IPS-20b (cell line): ENCODE measurements around the gene DNAJB8.

Experiments
- H3K27ac ChIP-seq: one replicate; pipeline ENCODE4 v1.5.1; 2013; ENCODE audit warnings: low read length
- H3K27me3 ChIP-seq: 2 replicates; pipeline ENCODE4 v1.6.1; 2013; ENCODE audit warnings: mild to moderate bottlenecking, low read length, inconsistent platforms; ENCODE audit not compliant: insufficient read depth
- H3K36me3 ChIP-seq: 2 replicates; pipeline ENCODE4 v1.6.1; 2013; ENCODE audit warnings: low read depth, mild to moderate bottlenecking, inconsistent platforms, low read length, moderate library complexity; ENCODE audit not compliant: insufficient read depth
- H3K4me1 ChIP-seq: 2 replicates; pipeline ENCODE4 v1.6.1; 2013; ENCODE audit warnings: mild to moderate bottlenecking, control low read depth, inconsistent platforms, low read length, moderate library complexity; ENCODE audit not compliant: insufficient read depth
- H3K4me3 ChIP-seq: 2 replicates; pipeline ENCODE4 v1.5.1; 2013; ENCODE audit warnings: mild to moderate bottlenecking, low read length, inconsistent platforms
- H3K9ac ChIP-seq: 2 replicates; pipeline ENCODE4 v1.6.1; 2013; ENCODE audit warnings: low read depth, mild to moderate bottlenecking, inconsistent platforms, low read length, moderate library complexity
- H3K9me3 ChIP-seq: 2 replicates; pipeline ENCODE4 v1.6.1; 2013; ENCODE audit warnings: mild to moderate bottlenecking, low read depth, low read length, inconsistent platforms; ENCODE audit not compliant: insufficient read depth

The DNAJB8 gene

DNA sequence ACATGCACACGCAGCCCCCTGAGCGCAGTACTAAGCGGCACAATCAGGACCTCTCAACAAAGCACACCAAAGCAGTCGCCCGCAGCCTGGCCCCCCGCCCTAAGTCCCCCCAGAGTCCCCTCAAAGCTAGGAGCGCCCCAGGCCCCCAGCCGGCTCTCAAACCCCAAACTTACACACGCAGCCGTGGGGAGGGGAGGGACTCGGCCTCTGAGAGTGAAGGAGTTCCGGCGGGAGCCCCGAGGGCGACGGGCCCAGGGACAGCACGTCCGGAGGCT, 20.8 kb upstream of the DNAJB8 start:
- Histone ChIP-seq H3K27me3 (peaks cover 100% of the 10 kb centered on the region), H3K36me3 (no peaks in the 10 kb centered on the region), H3K4me1 (peaks cover 22% of the 10 kb centered on the region), H3K4me3 (peak overlapping the region; percentile 21; the same call in 1 of the 2 replicates), H3K27ac (no peak overlapping the region), H3K9ac (no peak overlapping the region), H3K9me3 (peaks cover 7% of the 10 kb centered on the region; the same call in 1 of the 2 replicates)

- Histone ChIP-seq H3K36me3 (no peaks in the 10 kb centered on the region), H3K9me3 (peaks cover 7% of the 10 kb centered on the region; the same call in 1 of the 2 replicates), H3K27ac (no peak overlapping the region), H3K9ac (no peak overlapping the region), H3K27me3 (peaks cover 100% of the 10 kb centered on the region), H3K4me3 (peak overlapping the region; percentile 21; the same call in 1 of the 2 replicates), H3K4me1 (peaks cover 25% of the 10 kb centered on the region)
These were observed 20.2 kb upstream of the DNAJB8 start for GRCh38 chr3:128486681-128487537.

DNA sequence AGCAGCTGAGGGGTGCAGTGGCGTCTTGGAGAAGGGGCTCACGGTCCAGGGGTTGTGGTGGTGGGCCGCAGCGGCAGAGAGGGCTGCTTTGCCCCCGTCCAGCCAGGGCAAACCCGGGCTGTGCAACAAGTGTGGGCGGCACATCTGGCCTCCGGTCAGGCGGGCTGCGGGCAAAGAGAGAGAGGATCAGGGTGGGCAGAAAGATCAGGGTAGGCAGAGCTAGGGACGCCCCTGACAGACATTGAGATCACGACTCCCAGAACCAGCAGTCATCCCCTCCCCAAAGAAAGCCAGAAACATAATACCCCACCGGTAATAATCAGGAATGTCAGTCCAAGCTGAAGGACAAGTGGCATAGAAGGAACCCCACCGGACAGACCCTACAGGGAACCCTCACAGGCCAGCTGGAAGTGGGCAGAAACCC, 19.5 kb upstream of the DNAJB8 start:
- Histone ChIP-seq H3K4me1 (peaks cover 25% of the 10 kb centered on the region), H3K9ac (no peak overlapping the region), H3K36me3 (no peaks in the 10 kb centered on the region), H3K27ac (no peak overlapping the region), H3K4me3 (peak overlapping the region; percentile 21; the same call in 1 of the 2 replicates), H3K27me3 (peaks cover 100% of the 10 kb centered on the region), H3K9me3 (peaks cover 7% of the 10 kb centered on the region; the same call in 1 of the 2 replicates)

DNA sequence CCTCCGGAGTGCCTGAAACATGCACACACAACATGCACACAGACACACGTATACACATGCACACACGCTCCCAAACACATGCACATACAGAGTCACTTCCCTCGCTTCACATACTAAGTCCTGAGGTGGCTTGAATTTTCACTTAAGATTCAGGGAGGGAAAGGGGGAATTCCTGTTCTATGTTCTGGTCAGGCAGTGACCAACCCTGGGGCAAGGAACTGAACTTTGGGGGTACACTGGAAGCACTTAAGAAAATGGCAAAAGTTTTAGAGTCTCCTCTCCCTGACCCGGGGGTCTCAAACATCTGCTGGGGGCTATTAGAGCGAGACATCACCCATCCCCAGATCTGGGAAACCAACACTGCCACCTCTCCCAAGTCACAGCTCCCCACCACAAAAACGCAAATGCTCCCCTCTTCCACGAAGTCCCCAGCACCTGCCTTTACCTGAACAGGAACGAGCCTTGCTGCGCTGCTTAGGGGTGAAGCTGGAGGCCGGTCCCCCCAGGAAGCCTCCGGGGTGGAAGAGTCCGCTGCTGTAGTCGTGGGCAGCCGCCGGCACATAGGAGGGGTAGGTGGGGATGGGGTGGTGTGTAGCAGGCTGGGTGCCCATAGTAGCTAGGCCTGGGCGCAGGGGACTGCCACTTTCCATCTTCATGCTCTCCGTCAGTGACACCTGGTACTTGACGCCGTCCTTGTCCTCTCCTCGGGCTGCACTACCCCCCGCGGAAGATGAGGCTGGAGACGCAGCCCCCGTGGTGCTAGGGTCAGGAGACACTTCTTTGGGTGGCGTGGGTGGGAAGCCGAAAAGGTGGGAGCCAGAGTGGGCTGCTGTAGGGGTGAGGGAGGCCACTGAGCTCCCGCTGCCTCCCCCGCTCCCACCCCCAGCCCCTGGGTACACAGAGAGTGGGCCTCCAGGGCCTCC, 18.9 kb upstream of the DNAJB8 start:
- Histone ChIP-seq H3K36me3 (no peaks in the 10 kb centered on the region), H3K4me1 (peaks cover 25% of the 10 kb centered on the region), H3K9ac (no peak overlapping the region), H3K27me3 (peaks cover 100% of the 10 kb centered on the region), H3K4me3 (no peak overlapping the region), H3K27ac (no peak overlapping the region), H3K9me3 (peaks cover 2% of the 10 kb centered on the region; the same call in 1 of the 2 replicates)

DNA sequence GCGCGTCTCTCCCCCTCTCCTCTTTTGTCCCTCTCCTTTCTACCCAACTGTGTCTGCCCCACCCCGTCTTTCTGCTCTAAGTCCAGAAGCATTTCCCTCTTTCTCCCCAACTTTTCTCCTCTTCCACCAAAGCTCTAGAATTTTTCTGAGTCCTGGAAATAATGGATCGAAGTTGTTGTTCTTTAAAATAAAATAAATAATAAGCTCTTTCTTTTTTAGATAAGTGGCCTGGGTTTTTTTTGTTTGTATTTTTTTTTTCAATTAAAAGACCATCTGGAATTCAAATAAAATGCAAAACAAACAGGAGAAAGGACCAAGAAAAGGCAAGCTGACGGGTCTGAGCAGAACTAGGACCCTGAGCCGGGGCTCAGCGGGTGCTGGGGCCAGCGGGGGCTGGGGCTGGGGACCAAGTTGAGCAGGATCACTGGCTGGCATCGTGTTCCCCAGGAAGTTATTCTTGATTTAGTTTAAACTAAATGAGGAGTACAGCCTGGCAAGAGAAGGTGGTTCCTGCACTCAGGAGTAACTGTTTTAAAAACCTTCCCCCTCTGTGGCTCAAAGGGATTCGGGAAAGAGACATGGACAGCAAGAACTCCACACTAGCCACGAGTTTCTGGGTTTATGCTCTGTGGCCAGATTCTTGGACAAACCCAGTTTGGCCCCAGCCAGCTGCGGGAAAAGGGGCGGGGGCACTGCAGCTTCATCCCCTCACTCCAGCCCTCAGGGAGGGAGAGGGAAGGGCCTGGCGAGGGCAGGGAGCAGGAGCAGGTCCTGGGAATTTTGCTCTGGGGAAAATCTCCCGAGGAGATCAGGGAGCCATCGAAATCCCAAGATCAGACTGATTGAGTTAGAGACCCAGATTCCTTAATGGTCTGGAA, 18.0 kb upstream of the DNAJB8 start:
- H3K27ac ChIP-seq = no peak overlapping the region
- H3K27me3 ChIP-seq = peaks cover 100% of the 10 kb centered on the region
- peak overlapping the region; percentile 46; the same call in 1 of the 2 replicates for H3K4me3 ChIP-seq

GRCh38 chr3:128483657-128484403, 17.1 kb upstream of the DNAJB8 start:
- H3K9ac ChIP-seq = no peak overlapping the region
- peak overlapping the region; percentile 46 for H3K4me3 ChIP-seq
- H3K27ac ChIP-seq = no peak overlapping the region
- H3K36me3 ChIP-seq = no peaks in the 10 kb centered on the region
- H3K4me1 ChIP-seq = peaks cover 25% of the 10 kb centered on the region
- H3K9me3 ChIP-seq = no peaks in the 10 kb centered on the region
- H3K27me3 ChIP-seq = peaks cover 100% of the 10 kb centered on the region

More for the DNA sequence above, 18.0 kb upstream of the DNAJB8 start:
- no peaks in the 10 kb centered on the region; the same call in 1 of the 2 replicates for H3K9me3 ChIP-seq
- H3K36me3 ChIP-seq = no peaks in the 10 kb centered on the region
- H3K9ac ChIP-seq = no peak overlapping the region
- peaks cover 25% of the 10 kb centered on the region for H3K4me1 ChIP-seq

GRCh38 chr3:128482666-128483656, 16.3 kb upstream of the DNAJB8 start:
- H3K4me1 ChIP-seq = peaks cover 25% of the 10 kb centered on the region
- H3K4me3 ChIP-seq = peak overlapping the region; percentile 46; the same call in 1 of the 2 replicates
- peaks cover 100% of the 10 kb centered on the region for H3K27me3 ChIP-seq
- H3K9ac ChIP-seq = no peak overlapping the region
- H3K36me3 ChIP-seq = no peaks in the 10 kb centered on the region
- H3K9me3 ChIP-seq = no peaks in the 10 kb centered on the region
- H3K27ac ChIP-seq = no peak overlapping the region

DNA sequence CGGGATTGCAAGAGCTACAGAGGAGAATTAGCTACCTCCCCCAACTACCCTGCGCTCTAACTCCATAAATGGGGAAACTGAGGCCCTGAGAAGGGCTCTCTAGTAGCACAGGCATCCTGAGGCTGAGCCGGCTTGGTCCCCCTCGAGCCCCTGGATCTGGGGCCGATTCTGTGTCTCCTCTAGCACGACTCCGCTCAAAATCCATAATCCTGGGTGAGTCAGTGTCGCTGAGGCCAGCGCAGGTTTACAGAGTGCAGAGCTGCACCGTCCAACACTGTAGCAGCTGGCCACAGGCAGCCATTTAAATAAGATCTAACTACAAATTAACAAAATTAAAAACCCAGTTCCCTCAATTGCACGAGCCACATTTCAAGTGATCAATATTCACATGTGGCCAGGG, 15.5 kb upstream of the DNAJB8 start:
- Histone ChIP-seq H3K27ac (no peak overlapping the region), H3K9ac (no peak overlapping the region), H3K27me3 (peaks cover 100% of the 10 kb centered on the region), H3K4me1 (peaks cover 25% of the 10 kb centered on the region), H3K4me3 (peak overlapping the region; percentile 7; the same call in 1 of the 2 replicates), H3K36me3 (no peaks in the 10 kb centered on the region), H3K9me3 (no peaks in the 10 kb centered on the region)

DNA sequence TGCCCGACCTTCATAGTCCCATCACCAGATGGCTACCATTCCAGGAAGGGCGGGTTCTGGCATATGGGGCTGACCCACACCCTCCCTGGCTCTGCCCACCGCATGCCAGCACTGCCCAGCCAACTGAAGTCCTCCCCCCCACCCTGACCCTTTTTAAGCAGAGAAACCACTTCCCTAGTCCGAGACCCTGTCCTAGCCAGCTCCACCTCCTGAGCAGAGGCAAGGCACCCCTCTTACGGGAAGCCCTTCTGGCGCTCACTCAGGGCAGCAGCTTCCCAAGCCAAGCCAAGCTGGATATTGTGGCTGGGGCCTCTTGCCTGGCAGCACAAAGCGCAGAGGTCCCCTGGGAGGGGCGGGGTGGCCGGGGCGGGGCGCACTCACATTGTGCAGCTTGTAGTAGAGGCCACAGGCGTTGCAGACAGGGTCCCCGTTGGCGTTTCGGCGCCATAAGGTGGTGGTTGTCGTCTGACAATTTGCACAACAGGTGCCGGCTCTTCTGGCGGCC, 14.8 kb upstream of the DNAJB8 start:
- peak overlapping the region; percentile 7; the same call in 1 of the 2 replicates for H3K4me3 ChIP-seq
- H3K9me3 ChIP-seq = no peaks in the 10 kb centered on the region
- no peak overlapping the region for H3K9ac ChIP-seq
- peaks cover 25% of the 10 kb centered on the region for H3K4me1 ChIP-seq
- peaks cover 100% of the 10 kb centered on the region for H3K27me3 ChIP-seq
- H3K27ac ChIP-seq = no peak overlapping the region
- H3K36me3 ChIP-seq = no peaks in the 10 kb centered on the region
